GM20431 (cell line): Measurements from ENCODE around the gene PLEKHM2.

Experiments
- in situ Hi-C: fragments of 300-500 bp; cut with MseI, MboI; formaldehyde crosslinking; loops from one replicate; pipeline ENCODE4 v1.15.0; 2020; ENCODE audit warnings: low sequenced_read_pairs; ENCODE audit not compliant: unreplicated experiment

Gene PLEKHM2

GRCh38 chr1:15723631-15724246 lies 39.6 kb downstream of the PLEKHM2 start:
- in situ Hi-C loops = no loop called here

- in situ Hi-C loops = no loop called here
Observed at GRCh38 chr1:15724949-15725880, 41.1 kb downstream of the PLEKHM2 start.

GRCh38 chr1:15726508-15726907 lies 42.4 kb downstream of the PLEKHM2 start:
- in situ Hi-C loops = no loop called here

GRCh38 chr1:15727021-15727420 lies 42.9 kb downstream of the PLEKHM2 start:
- in situ Hi-C loops = no loop called here

GRCh38 chr1:15727424-15727823 lies 43.3 kb downstream of the PLEKHM2 start:
- in situ Hi-C loops = no loop called here

GRCh38 chr1:15727866-15728534 lies 43.9 kb downstream of the PLEKHM2 start:
- in situ Hi-C loops = no loop called here

- in situ Hi-C loops = no loop called here
Observed at GRCh38 chr1:15728937-15729657, 45.0 kb downstream of the PLEKHM2 start.

GRCh38 chr1:15730423-15730822 lies 46.3 kb downstream of the PLEKHM2 start:
- in situ Hi-C loops = no loop called here

- in situ Hi-C loops = no loop called here
Observed at GRCh38 chr1:15730936-15731335, 46.8 kb downstream of the PLEKHM2 start.

GRCh38 chr1:15731735-15732685 lies 47.9 kb downstream of the PLEKHM2 start:
- in situ Hi-C loops = no loop called here

- in situ Hi-C loops = no loop called here
Observed at GRCh38 chr1:15732686-15733081, 48.6 kb downstream of the PLEKHM2 start.

- in situ Hi-C loops = no loop called here
Observed at GRCh38 chr1:15733218-15733725, 49.2 kb downstream of the PLEKHM2 start.

- in situ Hi-C loops = no loop called here
Observed at GRCh38 chr1:15733726-15734226, 49.7 kb downstream of the PLEKHM2 start.

GRCh38 chr1:15734296-15734695 lies 50.2 kb downstream of the PLEKHM2 start:
- in situ Hi-C loops = no loop called here

- in situ Hi-C loops = no loop called here
Observed at GRCh38 chr1:15734901-15735300, 50.8 kb downstream of the PLEKHM2 start.

- in situ Hi-C loops = no loop called here
Observed at GRCh38 chr1:15735304-15736037, 51.4 kb downstream of the PLEKHM2 start.

- in situ Hi-C loops = no loop called here
Observed at GRCh38 chr1:15736038-15736891, 52.1 kb downstream of the PLEKHM2 start, which contains the start of gene SLC25A34. Gene SLC25A34, plus strand, starts transcription at chr1:15736258. Its CDS starts 228 bp downstream, at chr1:15736486.
